DMS 273 treated with DMSO at 0.1 percent for 48 hours (cell line): Measurements from ENCODE around the gene IRF7.

Experiments used
- DNase-seq: peaks from one replicate; lab custom pipeline; 2025; lab: John Stamatoyannopoulos, UW

IRF7 gene

DNA sequence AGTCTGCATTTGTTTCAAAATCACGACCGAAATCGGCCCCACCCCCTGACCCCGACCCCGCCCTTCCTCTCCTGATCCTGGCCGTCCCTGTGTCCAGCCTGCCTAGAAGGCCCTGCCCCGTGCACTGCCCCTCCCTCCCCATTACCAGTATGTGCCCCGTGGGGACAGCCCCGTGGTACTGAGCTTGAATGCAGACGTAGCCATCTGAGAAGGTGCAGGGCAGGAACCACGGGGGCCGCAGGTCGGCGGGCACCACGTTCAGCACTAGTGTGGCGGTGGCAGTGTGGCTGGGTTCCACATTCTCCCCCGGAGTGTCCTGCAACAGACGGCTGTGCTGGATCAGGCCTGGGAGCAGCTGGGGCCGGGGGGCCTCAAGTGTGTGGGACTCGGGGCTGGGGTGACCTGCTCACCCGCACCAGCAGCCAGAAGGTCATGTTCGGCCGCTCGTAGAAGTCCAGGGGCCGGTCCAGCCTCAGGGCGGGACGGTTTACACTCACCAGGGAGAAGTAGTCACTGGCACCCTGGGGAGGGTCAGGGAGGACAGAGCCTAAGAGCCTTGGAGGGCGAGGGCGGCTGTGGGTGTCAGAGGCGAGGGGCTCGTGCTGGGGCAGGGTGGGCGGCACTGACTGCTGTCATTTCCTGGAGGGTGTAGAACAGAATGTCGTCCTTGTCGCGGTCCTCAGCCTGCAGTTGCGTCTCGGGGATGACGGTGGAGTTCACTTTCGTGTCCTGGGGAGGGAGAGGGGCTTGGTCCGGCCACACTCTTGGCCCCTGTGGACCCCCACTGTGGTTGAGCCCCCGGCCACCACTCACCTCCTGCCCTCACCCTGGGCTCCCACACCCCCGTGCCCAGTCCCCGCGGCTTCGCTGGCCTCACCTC lies 5.4 kb upstream of the IRF7 start:
- DNase-seq = no peak

- DNase-seq = no peak
Observed at GRCh38 chr11:620201-620600, 4.5 kb upstream of the IRF7 start.

GRCh38 chr11:619628-620050 lies 3.9 kb upstream of the IRF7 start:
- no peak for DNase-seq

DNA sequence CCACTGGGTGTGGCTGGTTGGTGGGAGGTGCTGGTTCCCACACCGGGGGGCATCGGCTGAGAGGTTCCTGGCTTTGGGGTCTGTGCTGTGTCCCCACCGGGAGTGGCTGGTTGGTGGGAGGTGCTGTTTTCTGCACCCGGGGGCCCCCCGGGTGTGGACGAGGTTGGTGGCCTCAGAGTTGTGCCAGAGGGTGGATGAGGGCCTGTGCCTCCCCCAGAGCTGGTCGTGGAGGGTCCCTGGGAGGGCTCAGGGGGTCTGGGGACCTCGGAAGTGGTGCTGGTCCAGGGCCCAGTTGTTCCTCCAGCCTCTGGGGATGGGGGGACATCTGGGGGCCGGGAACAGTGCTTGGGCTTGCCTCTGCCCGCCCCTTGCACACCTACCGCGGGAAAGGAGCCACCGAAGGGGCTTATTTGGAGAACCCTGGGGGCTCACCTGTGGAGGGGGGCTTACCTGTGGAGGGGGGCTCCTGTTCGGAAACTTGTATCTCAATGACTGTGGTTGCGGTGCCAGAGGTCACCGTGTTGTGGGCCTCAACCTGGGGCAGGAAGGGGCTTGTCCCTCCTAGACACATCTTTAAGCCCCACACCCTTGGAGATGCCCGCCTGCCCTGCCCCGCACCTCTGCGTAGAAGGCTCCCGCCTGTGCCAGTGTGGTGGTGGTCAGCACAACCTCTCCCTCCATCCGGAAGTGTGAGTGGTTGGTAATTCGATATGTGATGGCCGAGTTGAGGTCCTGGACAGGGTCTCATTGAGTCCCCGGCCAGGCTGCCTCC lies 3.3 kb upstream of the IRF7 start:
- DNase-seq = no peak

- no peak for DNase-seq
Observed at GRCh38 chr11:617912-618682, 2.3 kb upstream of the IRF7 start.

GRCh38 chr11:617199-617911 lies 1.6 kb upstream of the IRF7 start:
- no peak for DNase-seq

DNA sequence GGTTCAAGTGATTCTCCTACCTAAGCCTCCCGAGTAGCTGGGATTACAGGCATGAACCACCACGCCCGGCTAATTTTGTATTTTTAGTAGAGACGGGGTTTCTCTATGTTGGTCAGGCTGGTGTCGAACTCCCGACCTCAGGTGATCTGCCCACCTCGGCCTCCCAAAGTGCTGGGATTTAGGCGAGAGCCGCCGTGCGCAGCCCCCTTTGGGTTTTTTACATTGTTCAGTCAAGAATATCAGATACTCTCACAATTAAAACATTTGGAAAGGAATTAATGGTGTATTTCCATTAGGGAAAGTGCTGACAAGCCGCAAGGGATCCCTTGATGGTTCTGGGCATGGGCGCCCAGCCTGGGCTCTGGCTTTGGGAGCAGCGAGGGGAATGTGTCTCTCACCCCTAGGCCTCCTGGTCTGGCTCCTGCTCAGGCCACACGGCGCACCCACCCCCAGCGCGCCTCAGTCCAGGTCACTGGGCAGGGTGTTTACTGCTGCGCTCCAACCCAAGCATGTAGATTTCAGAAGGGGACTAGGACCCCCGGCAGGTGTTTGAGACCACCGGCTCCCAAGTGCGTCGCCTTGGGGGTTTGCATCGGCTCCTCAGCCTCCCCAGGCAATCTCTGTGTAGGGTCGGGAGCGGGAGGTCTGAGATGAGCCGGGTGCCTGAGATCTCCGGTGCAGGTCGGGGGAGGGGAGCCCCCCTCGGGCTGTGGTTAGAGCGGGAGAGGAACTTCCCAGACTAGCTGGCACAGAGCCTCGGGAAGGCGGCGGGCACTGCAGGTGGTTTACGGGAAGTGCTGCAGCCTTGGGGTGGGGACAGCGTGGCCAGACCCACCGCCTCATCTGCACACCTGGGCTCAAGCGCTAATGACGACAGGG lies 809 bp upstream of the IRF7 start:
- no peak for DNase-seq

DNA sequence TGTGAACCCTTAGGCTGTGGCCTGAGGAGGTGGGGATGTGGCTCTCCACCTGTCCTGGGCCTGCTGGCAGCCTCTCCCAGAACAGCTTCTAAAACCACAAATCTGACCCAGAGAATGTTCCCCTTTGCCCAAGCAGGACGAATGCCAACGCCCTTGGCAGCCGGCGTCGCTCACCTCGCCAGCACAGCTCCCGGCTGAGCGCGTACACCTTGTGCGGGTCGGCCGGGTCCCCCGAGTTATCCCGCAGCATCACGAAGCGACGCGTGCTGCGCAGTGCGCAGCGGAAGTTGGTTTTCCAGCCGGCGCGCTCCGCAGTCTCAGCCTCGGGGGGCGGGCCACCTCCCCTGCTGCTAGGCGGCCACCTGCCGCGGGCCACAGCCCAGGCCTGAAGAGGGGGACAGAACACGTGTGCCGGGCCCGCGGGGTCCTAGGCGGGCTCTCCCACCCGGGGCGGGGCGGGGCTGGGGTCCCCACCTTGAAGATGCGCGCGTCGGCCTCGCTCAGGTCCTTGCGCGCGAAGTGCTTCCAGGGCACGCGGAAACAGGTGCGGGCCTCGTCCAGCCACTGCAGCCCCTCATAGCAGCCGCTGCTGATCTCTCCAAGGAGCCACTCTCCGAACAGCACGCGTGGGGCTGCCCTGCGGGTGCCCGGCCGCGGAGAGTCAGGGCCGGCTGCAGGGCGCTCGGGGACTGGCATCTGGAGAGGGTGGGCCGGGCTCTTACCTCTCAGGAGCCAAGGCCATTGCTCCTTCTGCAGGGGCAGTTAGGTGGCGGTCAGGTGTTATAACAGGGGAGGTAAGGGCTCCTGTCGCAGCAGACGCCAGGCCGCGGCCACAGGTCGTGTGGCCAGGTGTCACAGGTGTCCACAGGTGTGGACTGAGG lies 887 bp downstream of the IRF7 start:
- DNase-seq = no peak

- no peak for DNase-seq
Observed at GRCh38 chr11:614021-614622, 1.6 kb downstream of the IRF7 start.

DNA sequence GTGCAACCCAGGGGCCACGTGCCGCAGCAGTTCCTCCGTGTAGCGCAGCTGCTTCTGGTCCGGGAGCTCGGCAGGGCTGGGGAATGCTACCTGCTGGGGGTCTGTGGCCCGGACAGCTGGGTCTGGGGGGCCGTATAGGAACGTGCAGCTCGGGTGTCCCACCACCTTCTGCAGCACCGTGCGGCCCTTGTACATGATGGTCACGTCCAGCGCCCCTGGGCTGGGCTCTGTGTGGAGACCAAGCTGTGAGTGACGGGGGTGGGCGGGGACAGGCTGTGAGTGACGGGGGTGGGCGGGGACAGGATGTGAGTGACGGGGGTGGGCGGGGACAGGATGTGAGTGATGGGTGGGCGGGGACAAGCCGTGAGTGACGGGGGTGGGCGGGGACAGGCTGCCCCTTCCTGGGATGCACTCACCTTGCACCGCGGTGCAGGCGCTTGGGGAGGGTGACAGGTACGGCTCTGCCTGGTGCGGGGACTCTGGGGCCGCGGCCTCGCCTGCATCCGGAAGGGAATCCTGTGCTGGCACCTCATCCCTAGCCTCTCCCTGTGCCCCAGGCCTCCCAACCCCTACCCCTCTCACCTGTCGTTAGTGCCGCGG lies 2.3 kb downstream of the IRF7 start:
- no peak for DNase-seq

GRCh38 chr11:612961-613300 lies 2.8 kb downstream of the IRF7 start:
- DNase-seq = no peak

- no peak for DNase-seq
Observed at GRCh38 chr11:612201-612960, 3.4 kb downstream of the IRF7 start.

DNA sequence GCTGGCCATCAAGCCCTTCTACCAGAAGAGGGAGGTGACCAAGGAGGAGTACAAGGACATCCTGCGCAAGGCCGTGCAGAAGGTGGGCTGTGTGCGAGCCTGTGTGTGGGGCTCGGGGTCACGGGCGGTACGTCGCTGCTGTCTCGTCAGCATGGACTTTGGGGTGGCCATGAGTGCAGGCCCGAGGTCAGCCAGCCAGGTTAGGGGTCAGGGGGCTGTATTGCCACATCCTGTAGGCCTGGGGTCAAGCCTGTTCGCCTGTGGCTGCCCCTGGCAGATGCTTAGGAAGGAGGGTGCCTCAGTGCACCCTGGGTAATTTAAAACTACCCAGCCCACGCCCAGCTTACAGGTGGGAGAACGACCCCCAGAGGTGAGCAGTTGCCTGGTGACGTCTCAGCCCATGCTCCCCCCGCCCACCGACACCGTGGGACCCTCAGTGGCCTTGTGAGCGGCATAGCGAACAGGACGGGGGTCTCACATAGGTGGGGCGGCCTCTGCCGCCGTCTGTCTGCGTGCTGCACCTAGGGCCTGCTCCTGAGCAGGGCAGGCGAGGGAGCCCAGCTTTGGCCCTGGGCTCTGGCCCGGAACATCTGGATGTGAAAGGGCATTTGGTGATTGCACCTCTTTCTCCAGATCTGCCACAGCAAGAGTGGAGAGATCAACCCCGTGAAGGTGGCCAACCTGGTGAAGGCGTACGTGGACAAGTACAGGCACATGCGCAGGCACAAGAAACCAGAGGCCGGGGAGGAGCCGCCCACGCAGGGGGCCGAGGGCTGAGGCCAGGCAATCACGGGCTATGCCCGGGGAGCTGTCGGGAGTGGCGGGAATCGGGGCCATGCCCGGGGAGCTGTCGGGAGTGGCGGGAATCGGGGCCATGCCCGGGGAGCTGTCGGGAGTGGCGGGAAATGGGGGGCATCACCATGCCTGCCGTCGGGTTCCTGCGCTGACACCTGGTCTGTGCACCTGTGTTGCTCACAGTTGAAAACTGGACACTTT lies 4.5 kb downstream of the IRF7 start:
- no peak for DNase-seq

DNA sequence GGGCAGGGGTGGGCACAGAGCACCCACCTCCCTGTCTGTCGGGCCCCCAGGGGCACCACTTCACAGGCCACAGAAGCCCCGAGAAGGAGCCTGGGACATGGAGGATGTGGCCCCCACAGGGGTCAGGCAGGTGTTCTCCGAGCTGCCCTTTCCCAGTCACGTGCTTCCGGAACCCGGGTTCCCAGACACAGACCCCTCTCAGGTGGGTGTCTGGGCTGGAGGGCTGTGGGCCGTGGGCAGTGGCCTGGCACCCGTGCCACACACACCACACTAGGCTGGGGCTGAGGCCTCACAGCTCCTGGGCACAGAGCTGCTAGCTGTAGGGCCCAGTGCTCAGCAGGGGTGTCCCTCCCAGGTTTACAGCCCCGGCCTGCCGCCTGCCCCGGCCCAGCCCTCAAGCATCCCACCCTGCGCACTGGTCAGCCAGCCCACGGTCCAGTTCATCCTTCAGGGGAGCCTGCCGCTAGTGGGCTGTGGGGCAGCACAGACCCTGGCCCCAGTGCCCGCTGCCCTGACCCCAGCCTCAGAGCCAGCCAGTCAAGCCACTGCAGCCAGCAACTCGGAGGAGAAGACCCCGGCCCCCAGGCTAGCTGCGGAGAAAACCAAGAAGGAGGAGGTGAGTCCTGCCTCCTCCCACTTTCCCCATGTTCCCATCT lies 5.5 kb downstream of the IRF7 start:
- DNase-seq = no peak

DNA sequence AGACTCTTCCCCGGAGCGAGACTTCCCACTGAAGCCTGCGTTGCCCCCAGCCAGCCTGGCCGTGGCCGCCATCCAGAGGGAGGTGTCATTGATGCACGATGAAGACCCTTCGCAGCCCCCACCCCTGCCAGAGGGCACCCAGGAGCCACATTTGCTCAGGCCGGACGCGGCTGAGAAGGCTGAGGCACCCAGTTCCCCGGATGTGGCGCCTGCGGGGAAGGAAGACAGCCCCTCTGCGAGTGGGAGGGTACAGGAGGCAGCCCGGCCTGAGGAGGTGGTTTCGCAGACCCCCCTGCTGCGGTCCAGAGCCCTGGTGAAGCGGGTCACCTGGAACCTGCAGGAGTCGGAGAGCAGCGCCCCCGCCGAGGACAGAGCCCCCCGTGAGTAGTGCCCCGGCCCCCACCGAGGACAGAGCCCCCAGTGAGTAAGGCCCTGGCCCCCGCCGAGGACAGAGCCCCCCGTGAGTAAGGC lies 6.4 kb downstream of the IRF7 start:
- no peak for DNase-seq

- no peak for DNase-seq
Observed at GRCh38 chr11:608791-609251, 6.9 kb downstream of the IRF7 start.
